8988T (cell line): Measurements from ENCODE around the gene ZNF394.
A peak's percentile ranks its signal among the peaks of the same experiment; 100 is the strongest.
"Not testable (repeated sequence)": the region's sequence is repeated elsewhere in the genome, so short reads cannot be mapped to it uniquely, and the experiment has no call there.

Experiments used
- DNase-seq: peaks from one replicate; pipeline ENCODE4 v3.0.0; 2011

ZNF394 gene

DNA sequence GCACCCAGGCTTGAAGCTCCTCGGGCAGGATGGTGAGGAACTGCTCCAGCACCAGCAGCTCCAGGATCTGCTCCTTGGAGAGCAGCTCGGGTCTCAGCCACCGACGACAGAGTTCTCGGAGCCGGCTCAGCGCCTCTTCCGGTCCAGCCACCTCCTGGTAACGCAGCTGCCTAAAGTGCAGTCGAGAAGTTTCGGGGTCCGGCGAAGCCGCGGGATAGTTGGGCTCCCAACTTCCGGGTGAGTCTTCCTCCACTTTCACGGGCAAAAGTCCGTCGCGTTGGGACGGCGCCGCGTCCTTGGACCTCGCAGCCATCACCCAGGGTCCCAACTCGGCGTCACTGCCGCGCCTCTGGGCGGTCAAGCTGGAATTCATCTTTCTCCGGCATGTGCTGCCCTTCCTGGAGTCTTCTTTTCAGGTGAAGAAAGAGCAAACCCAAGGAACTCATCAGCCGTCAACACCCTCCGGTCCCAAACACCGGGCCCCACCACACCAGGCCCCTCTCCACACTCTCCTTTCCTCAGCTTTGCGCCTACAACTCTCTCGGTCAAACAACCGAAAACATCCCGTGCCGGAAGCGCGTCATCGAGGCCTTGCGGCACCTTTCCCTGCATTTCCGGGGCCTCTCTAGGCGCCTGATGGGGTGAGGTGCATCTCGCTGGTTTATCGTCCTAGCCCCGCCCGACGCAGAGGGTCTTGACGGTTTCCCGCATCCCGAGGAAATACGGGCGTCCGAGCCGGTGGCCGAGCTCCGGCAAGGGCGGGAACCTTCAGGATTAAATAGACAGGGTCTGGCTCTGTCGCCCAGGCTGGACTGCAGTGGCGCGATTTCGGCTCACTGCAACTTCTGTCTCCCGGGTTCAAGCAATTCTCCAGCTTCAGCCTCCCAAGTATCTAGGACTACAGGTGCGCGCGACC lies at the start of gene ZNF394:
ZNF394 (minus strand) TSS at position 561 of the 916 bp plus-strand sequence; CDS start at position 373, 188 bp downstream.
- peak; percentile 75 for DNase-seq

DNA sequence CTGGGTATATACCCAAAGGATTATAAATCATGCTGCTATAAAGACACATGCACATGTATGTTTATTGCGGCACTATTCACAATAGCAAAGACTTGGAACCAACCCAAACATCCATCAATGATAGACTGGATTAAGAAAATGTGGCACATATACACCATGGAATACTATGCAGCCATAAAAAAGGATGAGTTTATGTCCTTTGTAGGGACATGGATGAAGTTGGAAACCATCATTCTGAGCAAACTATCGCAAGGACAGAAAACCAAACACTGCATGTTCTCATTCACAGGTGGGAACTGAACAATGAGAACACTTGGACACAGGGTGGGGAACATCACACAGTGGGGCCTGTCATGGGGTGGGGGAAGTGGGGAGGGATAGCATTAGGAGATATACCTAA lies 49.5 kb upstream of the ZNF394 start:
- not testable (repeated sequence) for DNase-seq

DNA sequence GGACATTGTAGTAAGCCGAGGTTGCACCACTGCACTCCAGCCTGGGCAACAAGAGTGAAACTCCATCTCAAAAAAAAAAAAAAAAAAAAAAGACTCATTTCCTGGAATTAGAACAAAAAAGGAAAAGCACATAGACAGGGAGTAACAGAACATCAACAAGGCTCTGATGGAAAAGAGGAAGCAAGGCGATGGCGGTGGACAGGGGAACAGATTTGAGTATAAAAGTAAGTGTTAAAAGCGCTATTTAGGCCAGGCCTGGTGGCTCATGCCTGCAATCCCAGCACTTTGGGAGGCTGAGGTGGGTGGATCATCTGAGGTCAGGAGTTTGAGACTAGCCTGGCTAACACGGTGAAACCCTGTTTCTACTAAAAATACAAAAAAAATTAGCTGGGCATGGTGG lies 45.2 kb upstream of the ZNF394 start:
- DNase-seq: not testable (repeated sequence)

DNA sequence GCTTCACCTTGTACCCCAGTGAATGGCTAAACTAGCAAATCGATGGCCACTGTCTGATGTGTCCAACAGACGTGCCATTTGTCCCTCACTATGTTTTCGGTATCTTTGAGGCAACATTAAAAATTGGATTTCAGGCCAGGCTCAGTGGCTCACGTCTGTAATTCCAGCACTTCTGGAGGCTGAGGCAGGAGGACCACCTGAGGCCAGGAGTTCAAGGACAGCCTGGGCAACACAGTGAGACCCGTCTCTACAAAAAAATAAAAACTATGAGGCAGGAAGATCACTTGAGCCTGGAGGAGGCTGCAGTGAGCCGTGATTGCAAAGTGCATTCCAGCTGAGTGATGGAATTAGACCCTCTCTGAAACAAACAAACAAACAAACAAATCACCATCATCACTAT lies 43.8 kb upstream of the ZNF394 start:
- no peak for DNase-seq

DNA sequence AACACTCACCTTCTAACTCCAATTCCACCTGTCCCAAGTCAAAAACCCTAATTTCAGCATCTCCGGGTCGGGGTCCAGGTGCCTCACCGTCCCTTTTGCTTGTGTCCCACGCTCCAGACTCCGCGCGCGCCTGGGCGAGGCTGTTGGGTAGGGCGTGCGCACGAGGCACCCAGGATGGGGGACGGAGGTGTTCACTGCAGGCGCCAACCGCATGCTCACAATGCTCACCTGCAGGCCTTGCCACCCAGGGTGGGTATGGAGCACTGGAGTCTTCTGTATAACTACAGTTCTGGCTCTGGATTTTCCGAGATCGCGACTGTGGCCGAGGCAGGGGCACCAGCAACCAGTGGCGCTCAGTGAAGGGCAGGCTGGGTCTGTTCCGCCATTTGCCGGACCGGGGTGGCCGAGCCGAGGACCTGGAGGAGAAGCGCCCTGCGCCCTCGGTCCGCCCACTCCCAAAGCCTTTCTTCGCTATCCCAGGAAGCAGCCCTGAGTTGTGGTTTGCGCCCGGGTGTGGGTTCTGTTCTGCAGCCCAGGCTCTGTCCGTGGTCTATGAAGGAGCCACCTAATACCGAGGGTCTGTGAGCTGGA lies 43.1 kb upstream of the ZNF394 start:
- no peak for DNase-seq

DNA sequence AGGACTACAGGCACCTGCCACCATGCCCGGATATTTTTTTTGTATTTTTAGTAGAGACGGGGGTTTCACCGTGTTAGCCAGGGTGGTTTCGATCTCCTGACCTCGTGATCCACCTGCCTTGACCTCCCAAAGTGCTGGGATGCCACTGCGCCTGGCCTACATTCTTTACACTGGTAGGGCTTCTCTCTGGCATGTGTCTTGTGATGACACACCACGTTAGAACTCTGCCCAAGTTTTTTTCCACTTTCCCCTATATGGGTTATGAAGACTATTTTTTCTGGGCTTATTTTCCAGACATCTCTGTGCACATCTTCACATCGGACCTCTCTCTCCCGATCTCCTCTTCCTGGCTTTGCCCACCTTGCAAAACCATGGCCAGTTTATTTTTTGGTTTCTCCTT lies 41.1 kb upstream of the ZNF394 start:
- no peak for DNase-seq

DNA sequence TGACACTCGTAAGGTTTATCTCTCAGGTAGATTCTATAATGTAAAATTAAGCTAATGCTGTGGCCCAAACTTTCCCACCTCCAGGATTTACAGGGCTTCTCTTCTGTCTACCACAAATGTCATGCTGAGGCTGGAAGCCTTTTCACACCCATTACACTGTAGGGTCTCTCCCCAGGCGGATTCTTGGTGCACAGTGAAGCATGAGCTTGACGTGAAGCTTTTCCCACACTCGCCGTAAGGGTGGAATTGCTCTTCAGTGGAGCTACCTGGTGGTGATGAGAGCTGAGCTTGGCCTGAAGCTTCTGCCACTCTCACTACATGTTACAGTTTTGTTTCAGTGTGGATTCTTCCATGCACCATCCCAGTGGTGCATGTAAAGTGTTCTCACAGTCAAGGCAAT lies 40.5 kb upstream of the ZNF394 start:
- DNase-seq: no peak

DNA sequence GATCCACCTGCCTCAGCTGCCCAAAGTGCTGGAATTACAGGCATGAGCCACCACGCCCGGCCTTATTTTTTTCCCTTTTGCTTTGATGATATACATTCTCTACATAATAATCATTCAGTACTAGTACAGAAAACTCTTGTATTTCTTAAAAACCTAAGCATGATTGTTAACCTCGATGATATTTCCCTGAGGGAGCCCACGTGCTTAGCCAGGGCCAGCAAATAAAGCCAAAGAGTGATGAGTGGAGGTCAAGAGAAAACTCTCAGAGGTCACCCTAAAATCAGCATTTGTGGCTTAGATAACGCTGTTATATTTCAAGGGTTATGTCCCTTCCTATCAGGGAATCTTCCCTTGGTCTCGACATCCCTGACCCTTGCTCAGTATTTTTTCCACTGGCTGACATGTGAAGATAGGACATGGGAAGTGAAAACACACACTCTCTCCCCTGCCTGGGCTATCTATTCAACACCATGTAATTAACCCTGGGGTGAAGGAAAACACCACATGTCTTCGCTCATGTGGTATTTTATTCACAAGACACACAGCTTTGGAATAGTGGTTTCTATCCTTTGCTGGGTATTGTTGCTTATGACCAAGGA lies 39.2 kb upstream of the ZNF394 start:
- no peak for DNase-seq

DNA sequence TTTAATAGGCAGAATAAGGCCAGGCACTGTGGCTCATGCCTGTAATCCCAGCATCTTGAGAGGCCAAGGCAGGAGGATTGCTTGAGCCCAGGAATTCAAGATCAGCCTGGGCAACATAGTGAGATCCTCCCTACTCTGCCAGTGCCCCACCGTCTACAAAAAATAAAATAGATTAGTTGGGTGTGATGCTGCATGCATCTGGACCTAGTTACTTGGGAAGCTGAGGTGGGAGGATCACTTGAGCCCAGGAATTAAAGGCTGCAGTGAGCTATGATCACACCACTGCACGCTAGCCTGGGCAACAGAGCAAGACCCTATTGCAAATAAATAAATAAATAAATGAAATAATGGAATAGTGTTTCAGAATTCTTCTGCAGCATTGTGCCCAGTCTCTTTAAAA lies 35.6 kb upstream of the ZNF394 start:
- no peak for DNase-seq

DNA sequence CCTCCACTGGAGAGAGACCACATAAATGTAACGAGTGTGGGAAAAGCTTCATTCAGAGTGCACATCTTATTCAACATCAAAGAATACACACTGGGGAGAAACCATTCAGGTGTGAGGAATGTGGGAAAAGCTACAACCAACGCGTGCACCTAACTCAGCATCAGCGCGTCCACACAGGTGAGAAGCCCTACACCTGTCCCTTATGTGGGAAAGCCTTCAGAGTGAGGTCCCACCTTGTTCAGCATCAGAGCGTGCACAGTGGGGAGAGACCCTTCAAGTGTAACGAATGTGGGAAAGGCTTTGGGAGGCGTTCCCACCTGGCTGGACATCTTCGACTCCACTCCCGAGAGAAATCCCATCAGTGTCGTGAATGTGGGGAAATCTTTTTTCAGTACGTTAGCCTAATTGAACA lies 31.3 kb upstream of the ZNF394 start:
- no peak for DNase-seq

DNA sequence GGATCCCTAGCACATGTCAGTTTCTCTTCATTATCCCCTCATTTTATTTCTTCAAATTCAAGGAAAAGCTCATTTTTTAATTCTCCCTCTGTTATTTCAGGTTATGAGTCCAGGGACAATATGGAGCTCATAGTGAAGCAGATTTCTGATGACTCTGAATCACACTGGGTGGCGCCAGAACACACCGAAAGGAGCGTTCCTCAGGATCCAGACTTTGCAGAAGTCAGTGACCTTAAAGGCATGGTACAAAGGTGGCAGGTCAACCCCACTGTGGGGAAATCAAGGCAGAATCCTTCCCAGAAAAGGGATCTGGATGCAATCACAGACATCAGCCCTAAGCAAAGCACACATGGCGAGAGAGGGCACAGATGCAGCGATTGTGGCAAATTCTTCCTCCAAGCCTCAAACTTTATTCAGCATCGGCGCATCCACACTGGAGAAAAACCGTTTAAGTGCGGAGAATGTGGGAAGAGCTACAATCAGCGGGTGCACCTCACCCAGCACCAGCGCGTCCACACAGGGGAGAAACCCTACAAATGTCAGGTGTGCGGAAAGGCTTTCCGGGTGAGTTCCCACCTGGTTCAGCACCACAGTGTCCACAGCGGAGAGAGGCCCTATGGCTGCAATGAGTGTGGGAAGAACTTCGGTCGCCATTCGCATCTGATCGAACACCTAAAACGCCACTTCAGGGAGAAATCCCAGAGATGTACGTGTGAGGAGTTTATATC lies 25.8 kb upstream of the ZNF394 start:
- no peak for DNase-seq

DNA sequence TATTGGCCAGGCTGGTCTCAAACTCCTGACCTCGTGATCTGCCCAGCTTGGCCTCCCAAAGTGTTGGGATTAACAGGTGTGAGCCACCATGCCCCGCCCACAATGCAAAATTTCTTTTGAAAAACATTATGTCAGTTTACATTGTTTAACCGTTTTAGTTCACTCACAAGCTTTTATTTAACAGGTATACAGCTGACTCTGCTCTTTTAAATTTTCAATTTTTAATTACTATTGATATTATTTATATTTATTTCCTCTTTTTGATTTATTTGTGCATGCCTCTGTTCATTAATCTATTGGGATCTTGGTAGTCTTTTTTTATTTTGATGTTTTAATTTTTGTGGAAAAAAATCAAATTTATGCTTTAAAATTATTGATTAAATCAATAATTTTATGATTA lies 21.3 kb upstream of the ZNF394 start:
- DNase-seq: no peak

DNA sequence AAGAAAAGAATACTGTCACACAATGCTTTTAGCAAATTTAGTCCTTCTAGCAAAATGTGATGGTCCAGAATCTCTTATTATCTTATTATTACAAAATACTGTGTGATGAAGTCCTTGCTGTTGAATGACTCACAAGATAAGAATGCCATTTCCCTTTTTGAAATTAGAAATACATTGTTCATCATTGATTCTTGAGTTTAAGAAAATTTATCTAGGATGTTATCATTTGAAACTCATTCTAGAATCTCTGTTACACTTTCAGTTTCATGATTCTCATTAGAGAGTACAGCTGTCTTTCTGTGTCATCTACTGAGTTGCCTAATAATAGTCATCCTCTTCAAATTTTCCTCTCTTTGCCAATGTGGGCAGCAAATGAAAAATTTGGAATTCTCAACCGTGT lies 14.0 kb upstream of the ZNF394 start:
- no peak for DNase-seq

DNA sequence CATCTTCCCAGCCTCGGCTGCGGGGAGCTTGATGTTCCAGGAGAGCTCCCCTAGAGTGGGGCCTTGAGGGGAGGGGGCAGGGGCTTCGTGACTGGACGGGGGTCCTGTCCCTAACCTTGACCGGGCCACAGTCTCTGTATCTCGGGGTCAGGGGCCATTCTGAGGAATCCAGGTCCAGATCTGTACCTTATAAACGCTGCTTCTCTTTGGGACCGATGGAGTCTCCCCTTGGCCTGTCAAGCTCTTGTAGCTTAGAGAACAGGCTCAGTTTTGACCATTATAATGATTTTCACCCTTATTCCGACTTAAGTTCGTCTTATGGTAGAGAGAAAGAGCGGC lies 5.2 kb upstream of the ZNF394 start:
- no peak for DNase-seq

DNA sequence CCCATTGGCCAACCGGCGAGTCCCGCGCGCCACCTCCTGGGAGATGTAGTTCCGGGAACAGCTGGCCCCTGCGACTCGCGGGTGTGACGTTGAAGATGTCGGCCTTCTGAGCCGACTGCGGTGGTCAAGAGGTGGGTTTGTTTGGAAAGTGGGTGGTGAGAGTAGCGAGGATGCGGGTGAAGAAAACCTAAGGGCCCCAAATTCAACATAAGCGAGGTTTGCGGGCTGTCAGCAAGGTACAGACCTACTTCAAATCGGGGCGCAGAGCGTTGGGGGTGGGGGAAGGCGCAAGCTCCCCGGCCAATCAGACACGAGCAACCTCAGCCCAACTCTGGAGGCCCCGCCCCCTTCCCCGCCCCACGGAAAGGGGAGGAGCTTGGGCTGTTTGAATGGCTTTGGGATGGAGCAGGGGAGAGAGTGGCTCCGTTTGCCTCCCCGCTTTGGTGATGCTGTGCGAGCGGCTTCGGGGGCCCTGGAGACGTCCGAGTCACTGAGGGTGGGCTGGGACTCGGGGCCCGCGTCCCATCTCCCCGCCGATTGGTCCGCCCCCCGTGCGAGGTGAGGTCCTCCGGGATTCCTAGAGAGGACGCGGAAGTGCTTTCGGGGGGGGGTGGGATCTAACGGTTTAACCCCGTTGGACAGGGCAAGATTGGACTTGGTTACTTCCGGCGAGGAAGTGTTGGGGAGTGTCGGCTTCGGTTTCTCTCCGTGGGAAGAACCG lies 4.7 kb upstream of the ZNF394 start, which contains the start of gene ZKSCAN5:
ZKSCAN5 (plus strand) TSS at position 60 of the 721 bp plus-strand sequence. CDS start 1,383 bp downstream, outside the sequence.
- DNase-seq: peak; percentile 69

DNA sequence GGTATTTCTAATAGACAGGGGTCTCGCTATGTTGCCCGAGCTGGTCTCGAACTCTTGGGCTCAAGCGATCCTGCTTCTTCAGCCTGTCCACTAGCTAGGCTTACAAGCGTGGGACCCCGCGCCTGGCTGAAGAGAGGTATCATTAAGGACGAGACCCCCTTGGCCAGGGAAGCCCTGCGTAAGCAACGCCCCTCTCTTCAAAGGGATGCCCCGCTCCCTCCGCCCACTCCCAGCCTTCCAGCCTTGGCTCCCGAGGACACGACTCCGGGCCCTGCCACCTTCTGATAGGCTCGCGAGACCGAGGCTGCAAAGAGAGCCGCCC lies 4.2 kb upstream of the ZNF394 start:
- peak; percentile 83 for DNase-seq

DNA sequence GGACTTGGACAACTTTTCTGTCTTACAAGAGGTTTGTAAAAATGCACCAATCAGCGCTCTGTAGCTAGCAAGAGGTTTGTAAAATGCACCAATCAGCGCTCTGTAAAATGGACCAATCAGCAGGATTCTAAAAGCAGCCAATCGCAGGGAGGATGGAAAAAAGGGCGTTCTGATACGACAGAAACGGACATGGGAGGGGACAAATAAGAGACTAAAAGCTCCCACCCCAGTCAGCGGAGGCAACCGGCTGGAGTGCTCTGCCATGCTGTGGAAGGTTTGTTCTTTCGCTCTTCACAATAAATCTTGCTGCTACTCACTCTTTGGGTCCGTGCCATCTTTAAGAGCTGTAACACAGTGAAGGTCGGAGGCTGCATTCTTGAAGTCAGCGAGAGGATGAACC lies 1.2 kb upstream of the ZNF394 start:
- DNase-seq: not testable (repeated sequence)

DNA sequence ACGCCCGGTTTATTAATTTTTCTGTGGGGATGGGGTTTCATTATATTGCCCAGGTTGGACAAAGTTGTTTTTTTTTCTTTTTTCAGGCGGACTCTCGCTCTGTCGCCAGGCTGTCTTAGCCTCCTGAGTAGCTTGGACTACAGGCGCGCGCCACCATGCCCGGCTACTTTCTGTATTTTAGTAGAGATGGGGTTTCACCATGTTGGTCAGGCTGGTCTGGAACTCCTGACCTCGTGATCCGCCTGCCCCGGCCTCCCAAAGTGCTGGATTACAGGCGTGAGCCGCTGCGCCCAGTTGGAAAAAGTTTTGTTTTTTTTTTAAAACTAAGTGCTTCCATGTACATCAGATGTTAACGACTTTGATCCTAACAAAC lies 542 bp upstream of the ZNF394 start:
- DNase-seq: no peak

DNA sequence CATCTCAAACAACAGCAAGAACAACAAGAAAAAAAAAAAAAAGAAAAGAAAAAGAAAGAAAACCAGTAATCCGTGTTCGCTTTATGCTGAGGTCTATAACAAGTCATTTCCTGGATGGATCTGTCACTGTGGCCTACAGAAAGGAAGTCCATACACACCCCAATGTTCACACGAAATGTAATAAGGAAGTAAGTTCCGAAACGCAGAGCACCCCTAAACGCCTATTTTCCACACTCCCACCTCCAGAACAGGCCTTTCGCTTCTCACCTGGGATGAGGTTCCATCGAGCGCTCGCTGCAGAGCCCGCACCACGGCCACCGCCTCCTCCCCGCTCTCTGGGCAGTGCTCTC lies 735 bp downstream of the ZNF394 start:
- DNase-seq: no peak

DNA sequence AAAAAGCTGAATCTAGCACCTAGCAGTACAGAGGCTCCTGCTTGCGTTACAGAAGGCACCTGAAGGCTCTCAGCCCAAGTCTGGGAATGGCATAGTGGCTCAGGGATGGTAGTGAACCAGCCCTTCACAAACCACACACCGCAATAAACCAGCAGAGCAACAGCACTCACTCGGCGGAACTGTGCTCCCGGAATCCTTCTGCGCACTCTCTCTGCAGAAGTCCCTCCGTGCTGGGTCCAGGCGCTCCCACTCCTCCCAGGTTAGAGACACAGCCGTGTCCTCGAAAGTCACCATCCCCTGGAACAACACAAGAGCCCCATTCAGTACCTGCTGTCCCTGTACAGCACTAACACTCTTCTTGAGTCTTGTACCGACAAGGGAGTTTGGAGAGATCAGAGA lies 1.5 kb downstream of the ZNF394 start:
- no peak for DNase-seq

DNA sequence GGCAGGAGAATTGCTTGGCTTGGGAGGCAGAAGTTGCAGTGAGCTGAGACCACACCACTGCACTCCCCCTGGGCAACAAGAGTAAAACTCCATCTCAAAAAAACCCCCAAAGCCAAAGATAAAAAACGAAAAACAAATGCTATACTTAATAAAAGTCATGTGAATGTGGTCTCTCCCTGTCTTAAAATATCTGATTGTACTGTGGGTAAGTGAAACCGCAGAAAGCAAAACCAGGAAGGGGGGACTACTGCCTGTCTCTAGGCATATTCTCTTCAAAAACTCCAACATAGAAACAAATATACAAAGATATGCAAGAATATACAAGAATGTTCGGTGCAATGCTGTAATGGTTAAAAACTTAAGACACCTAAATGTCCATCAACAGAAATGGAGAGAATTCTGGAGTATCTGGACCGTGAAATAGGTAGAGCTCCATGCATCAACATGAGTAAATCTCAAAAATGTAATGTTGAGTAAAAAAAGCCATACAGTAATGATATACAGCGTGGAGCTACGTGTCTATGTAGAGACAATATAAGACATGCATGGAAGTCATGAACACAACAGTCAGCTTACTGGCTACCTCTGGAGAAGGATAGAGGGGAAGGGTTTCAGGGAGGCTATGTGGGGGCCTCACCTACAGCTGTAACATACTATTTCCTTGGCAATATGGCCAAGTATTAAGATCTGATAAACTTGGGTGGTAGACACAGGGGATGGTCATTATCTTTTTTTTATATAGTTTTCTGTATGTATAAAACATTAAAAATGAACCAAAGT lies 2.1 kb downstream of the ZNF394 start:
- no peak for DNase-seq

DNA sequence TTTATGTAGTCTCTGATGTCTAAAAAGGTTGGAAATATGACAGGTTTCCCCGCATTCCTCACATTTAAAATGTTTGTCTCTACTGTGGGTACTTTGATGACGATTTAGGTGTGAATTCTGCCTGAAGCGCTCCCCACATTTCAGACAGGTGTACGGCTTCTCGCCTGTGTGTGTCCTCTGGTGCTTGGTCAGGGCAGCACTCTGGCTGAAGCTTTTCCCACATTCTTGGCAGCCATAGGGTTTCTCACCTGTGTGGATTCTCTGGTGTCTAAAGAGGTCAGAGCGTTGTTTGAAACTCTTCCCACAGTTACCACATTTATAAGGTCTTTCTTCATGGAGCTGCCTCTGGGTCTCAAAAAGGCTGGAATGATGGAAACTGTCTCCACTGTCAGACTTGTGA lies 6.3 kb downstream of the ZNF394 start:
- DNase-seq: no peak
